K562 (cell line): ENCODE data around the gene S100A1. TPM values are rescaled to one million over a fixed set of nuclear protein-coding genes. Genes with fewer than 3 reads are reported as not detected.

Experiments used
- polyA plus RNA-seq, 8 experiments: library from polyadenylated mRNA; depleted of rRNA in 4 of 8; stranded (reverse) in 5 of 8; unstranded in 3 of 8; fragments of >200 nt; fragmentation: Nextera tagmentation in 2 of 8; fragmentation: Illumina TruSeq in 1 of 8; extraction: Ambion mirVana in 2 of 8; extraction: Trizol in 1 of 8; gene quantifications; 2 replicates each; pipeline versions ENCODE4 v1.2.1 to v1.2.3, GENCODE V29; 2011 to 2014; ENCODE audit warnings: inconsistent platforms in 1 of 8, missing spikeins in 1 of 8
- total RNA-seq, 7 experiments: library from RNA; depleted of rRNA in 6 of 7; stranded (reverse); fragments of >200 nt in 6 of 7; fragmentation: Illumina TruSeq in 2 of 7; extraction: Trizol in 2 of 7; gene quantifications; 2 replicates each; pipeline versions ENCODE4 v1.2.1 to v1.2.3, GENCODE V29; 2011 to 2021; ENCODE audit warnings: low replicate concordance in 1 of 7

Gene S100A1
- total and polyA plus RNA-seq, 9 of the 15 experiments (the other 6 are each of a cell fraction or from before 2014, with no cell fraction given): 0.44 to 30.1 (median 12.7) TPM

Other genes with a start within 250 kb of the S100A1 start
Only the 7 nearest of the 17 such genes appear.
- gene S100A16, start 15.3 kb upstream of the S100A1 start, total RNA-seq (2014; rRNA removed): 1.6 and 2.8 TPM in 2 replicates
- 1.4 and 2.4 TPM in 2 replicates for gene S100A16, start 15.3 kb upstream of the S100A1 start, total RNA-seq (2014; rRNA removed; fragmentation: Illumina TruSeq; extraction: Trizol)
- gene S100A16, start 15.3 kb upstream of the S100A1 start, total RNA-seq (2015; rRNA removed; fragmentation: Illumina TruSeq; extraction: Trizol): 1.8 and 2.2 TPM in 2 replicates
- gene S100A16, start 15.3 kb upstream of the S100A1 start, total RNA-seq (2021): 3.2 and 4.3 TPM in 2 replicates
- gene S100A16, start 15.3 kb upstream of the S100A1 start, polyA plus RNA-seq (2011; rRNA removed): 2.1 and 6.1 TPM in 2 replicates
- 4.8 and 6.1 TPM in 2 replicates for gene S100A16, start 15.3 kb upstream of the S100A1 start, polyA plus RNA-seq (2014; fragmentation: Illumina TruSeq; extraction: Trizol)
- 1 to 10 TPM; 2.0 to 5.0 TPM for gene S100A16, start 15.3 kb upstream of the S100A1 start, polyA plus RNA-seq (2014; fragmentation: Nextera tagmentation; extraction: Ambion mirVana)
- gene S100A16, start 15.3 kb upstream of the S100A1 start, polyA plus RNA-seq (2014; rRNA removed): 6.9 and 9.0 TPM in 2 replicates
- 0.41 TPM in 1 of 2 replicates, not detected in the other for gene S100A14, start 12.1 kb upstream of the S100A1 start, total RNA-seq (2014; rRNA removed)
- 0.15 TPM in 1 of 2 replicates, not detected in the other for gene S100A14, start 12.1 kb upstream of the S100A1 start, total RNA-seq (2014; rRNA removed; fragmentation: Illumina TruSeq; extraction: Trizol)
- gene S100A14, start 12.1 kb upstream of the S100A1 start, total RNA-seq (2015; rRNA removed; fragmentation: Illumina TruSeq; extraction: Trizol): not detected in 2 replicates
- gene S100A14, start 12.1 kb upstream of the S100A1 start, total RNA-seq (2021): 0.24 and 0.25 TPM in 2 replicates
- gene S100A14, start 12.1 kb upstream of the S100A1 start, polyA plus RNA-seq (2011; rRNA removed): 0.24 TPM in 1 of 2 replicates, not detected in the other
- gene S100A14, start 12.1 kb upstream of the S100A1 start, polyA plus RNA-seq (2014; fragmentation: Illumina TruSeq; extraction: Trizol): 0.52 TPM in 1 of 2 replicates, not detected in the other
- gene S100A14, start 12.1 kb upstream of the S100A1 start, polyA plus RNA-seq (2014; fragmentation: Nextera tagmentation; extraction: Ambion mirVana): under 1 TPM in 1 of 2 experiments, not detected in 1; 0.10 TPM
- 0.59 and 0.64 TPM in 2 replicates for gene S100A14, start 12.1 kb upstream of the S100A1 start, polyA plus RNA-seq (2014; rRNA removed)
- 48.8 and 58.0 TPM in 2 replicates for gene S100A13, start 929 bp upstream of the S100A1 start, total RNA-seq (2014; rRNA removed)
- 45.6 and 53.8 TPM in 2 replicates for gene S100A13, start 929 bp upstream of the S100A1 start, total RNA-seq (2014; rRNA removed; fragmentation: Illumina TruSeq; extraction: Trizol)
- gene S100A13, start 929 bp upstream of the S100A1 start, total RNA-seq (2015; rRNA removed; fragmentation: Illumina TruSeq; extraction: Trizol): 46.5 and 49.2 TPM in 2 replicates
- gene S100A13, start 929 bp upstream of the S100A1 start, total RNA-seq (2021): 41.9 and 43.3 TPM in 2 replicates
- gene S100A13, start 929 bp upstream of the S100A1 start, polyA plus RNA-seq (2011; rRNA removed): 82.1 and 112 TPM in 2 replicates
- 46.5 and 51.4 TPM in 2 replicates for gene S100A13, start 929 bp upstream of the S100A1 start, polyA plus RNA-seq (2014; fragmentation: Illumina TruSeq; extraction: Trizol)
- 100 to 1,000 TPM; 128 to 129 TPM for gene S100A13, start 929 bp upstream of the S100A1 start, polyA plus RNA-seq (2014; fragmentation: Nextera tagmentation; extraction: Ambion mirVana)
- 101 and 114 TPM in 2 replicates for gene S100A13, start 929 bp upstream of the S100A1 start, polyA plus RNA-seq (2014; rRNA removed)
- 60.8 and 75.6 TPM in 2 replicates for gene CHTOP, start 5.6 kb downstream of the S100A1 start, total RNA-seq (2014; rRNA removed)
- gene CHTOP, start 5.6 kb downstream of the S100A1 start, total RNA-seq (2014; rRNA removed; fragmentation: Illumina TruSeq; extraction: Trizol): 53.0 and 54.8 TPM in 2 replicates
- gene CHTOP, start 5.6 kb downstream of the S100A1 start, total RNA-seq (2015; rRNA removed; fragmentation: Illumina TruSeq; extraction: Trizol): 57.2 and 60.4 TPM in 2 replicates
- 79.2 and 79.6 TPM in 2 replicates for gene CHTOP, start 5.6 kb downstream of the S100A1 start, total RNA-seq (2021)
- 82.7 and 91.8 TPM in 2 replicates for gene CHTOP, start 5.6 kb downstream of the S100A1 start, polyA plus RNA-seq (2011; rRNA removed)
- 68.2 and 68.3 TPM in 2 replicates for gene CHTOP, start 5.6 kb downstream of the S100A1 start, polyA plus RNA-seq (2014; fragmentation: Illumina TruSeq; extraction: Trizol)
- 10 to 100 TPM; 10.2 to 10.3 TPM for gene CHTOP, start 5.6 kb downstream of the S100A1 start, polyA plus RNA-seq (2014; fragmentation: Nextera tagmentation; extraction: Ambion mirVana)
- 87.8 and 94.0 TPM in 2 replicates for gene CHTOP, start 5.6 kb downstream of the S100A1 start, polyA plus RNA-seq (2014; rRNA removed)
- 36.0 and 36.7 TPM in 2 replicates for gene SNAPIN, start 30.3 kb downstream of the S100A1 start, total RNA-seq (2014; rRNA removed)
- gene SNAPIN, start 30.3 kb downstream of the S100A1 start, total RNA-seq (2014; rRNA removed; fragmentation: Illumina TruSeq; extraction: Trizol): 26.5 and 27.8 TPM in 2 replicates
- gene SNAPIN, start 30.3 kb downstream of the S100A1 start, total RNA-seq (2015; rRNA removed; fragmentation: Illumina TruSeq; extraction: Trizol): 31.3 and 32.3 TPM in 2 replicates
- 24.6 and 26.6 TPM in 2 replicates for gene SNAPIN, start 30.3 kb downstream of the S100A1 start, total RNA-seq (2021)
- 32.8 and 36.8 TPM in 2 replicates for gene SNAPIN, start 30.3 kb downstream of the S100A1 start, polyA plus RNA-seq (2011; rRNA removed)
- gene SNAPIN, start 30.3 kb downstream of the S100A1 start, polyA plus RNA-seq (2014; fragmentation: Illumina TruSeq; extraction: Trizol): 33.5 and 42.4 TPM in 2 replicates
- 10 to 100 TPM; 11.2 to 15.8 TPM for gene SNAPIN, start 30.3 kb downstream of the S100A1 start, polyA plus RNA-seq (2014; fragmentation: Nextera tagmentation; extraction: Ambion mirVana)
- 42.4 and 43.9 TPM in 2 replicates for gene SNAPIN, start 30.3 kb downstream of the S100A1 start, polyA plus RNA-seq (2014; rRNA removed)
- 282 and 331 TPM in 2 replicates for gene ILF2, start 42.6 kb downstream of the S100A1 start, total RNA-seq (2014; rRNA removed)
- 474 and 498 TPM in 2 replicates for gene ILF2, start 42.6 kb downstream of the S100A1 start, total RNA-seq (2014; rRNA removed; fragmentation: Illumina TruSeq; extraction: Trizol)
- gene ILF2, start 42.6 kb downstream of the S100A1 start, total RNA-seq (2015; rRNA removed; fragmentation: Illumina TruSeq; extraction: Trizol): 482 and 491 TPM in 2 replicates
- gene ILF2, start 42.6 kb downstream of the S100A1 start, total RNA-seq (2021): 313 and 315 TPM in 2 replicates
- gene ILF2, start 42.6 kb downstream of the S100A1 start, polyA plus RNA-seq (2011; rRNA removed): 632 and 726 TPM in 2 replicates
- 544 and 664 TPM in 2 replicates for gene ILF2, start 42.6 kb downstream of the S100A1 start, polyA plus RNA-seq (2014; fragmentation: Illumina TruSeq; extraction: Trizol)
- gene ILF2, start 42.6 kb downstream of the S100A1 start, polyA plus RNA-seq (2014; fragmentation: Nextera tagmentation; extraction: Ambion mirVana): 100 to 1,000 TPM; 459 to 642 TPM
- 305 and 356 TPM in 2 replicates for gene ILF2, start 42.6 kb downstream of the S100A1 start, polyA plus RNA-seq (2014; rRNA removed)
- gene NPR1, start 50.3 kb downstream of the S100A1 start, total RNA-seq (2014; rRNA removed): 0.05 TPM in 1 of 2 replicates, not detected in the other
- not detected in 2 replicates for gene NPR1, start 50.3 kb downstream of the S100A1 start, total RNA-seq (2014; rRNA removed; fragmentation: Illumina TruSeq; extraction: Trizol)
- gene NPR1, start 50.3 kb downstream of the S100A1 start, total RNA-seq (2015; rRNA removed; fragmentation: Illumina TruSeq; extraction: Trizol): not detected in 2 replicates
- gene NPR1, start 50.3 kb downstream of the S100A1 start, total RNA-seq (2021): 0.04 and 0.16 TPM in 2 replicates
- 0.06 TPM in 1 of 2 replicates, not detected in the other for gene NPR1, start 50.3 kb downstream of the S100A1 start, polyA plus RNA-seq (2011; rRNA removed)
- not detected in 2 replicates for gene NPR1, start 50.3 kb downstream of the S100A1 start, polyA plus RNA-seq (2014; fragmentation: Illumina TruSeq; extraction: Trizol)
- not detected for gene NPR1, start 50.3 kb downstream of the S100A1 start, polyA plus RNA-seq (2014; fragmentation: Nextera tagmentation; extraction: Ambion mirVana)
- gene NPR1, start 50.3 kb downstream of the S100A1 start, polyA plus RNA-seq (2014; rRNA removed): not detected in 2 replicates